Effector CD8-positive, alpha-beta T cell (primary cell): Measurements from ENCODE around the gene RNF208.
"Not testable (repeated sequence)": the region's sequence is repeated elsewhere in the genome, so short reads cannot be mapped to it uniquely, and the experiment has no call there.

Experiments
- DNase-seq: peaks from one replicate; lab custom pipeline; 2025; lab: John Stamatoyannopoulos, UW
- total RNA-seq, 4 experiments: gene quantifications; one replicate each; lab custom pipeline; 2026; lab: John Stamatoyannopoulos, UW

Gene RNF208
- 0 to 0.85 (median 0.46) reads per million in 4 experiments for total RNA-seq

GRCh38 chr9:137222190-137223077 is at the start of gene RNF208:
Gene RNF208 (minus strand): TSS chr9:137222240. CDS start chr9:137221212, 1,028 bp downstream.
- DNase-seq, result no peak

GRCh38 chr9:137271696-137272076 is 49.6 kb upstream of the RNF208 start:
- no peak for DNase-seq

GRCh38 chr9:137270929-137271695 is 49.1 kb upstream of the RNF208 start:
- DNase-seq, result no peak

- no peak for DNase-seq
Measured at GRCh38 chr9:137269231-137269772, 47.3 kb upstream of the RNF208 start.

GRCh38 chr9:137268538-137269201 is 46.6 kb upstream of the RNF208 start:
- no peak for DNase-seq

- no peak for DNase-seq
Measured at GRCh38 chr9:137267933-137268355, 45.9 kb upstream of the RNF208 start.

- no peak for DNase-seq
Measured at GRCh38 chr9:137266585-137267453, 44.8 kb upstream of the RNF208 start.

- no peak for DNase-seq
Measured at GRCh38 chr9:137266162-137266527, 44.1 kb upstream of the RNF208 start.

- DNase-seq, result no peak
Measured at GRCh38 chr9:137265496-137266161, 43.6 kb upstream of the RNF208 start.

- no peak for DNase-seq
Measured at GRCh38 chr9:137264067-137264466, 42.0 kb upstream of the RNF208 start.

GRCh38 chr9:137263506-137263905 is 41.5 kb upstream of the RNF208 start:
- no peak for DNase-seq

GRCh38 chr9:137262909-137263285 is 40.9 kb upstream of the RNF208 start:
- no peak for DNase-seq

- not testable (repeated sequence) for DNase-seq
Measured at GRCh38 chr9:137262173-137262908, 40.3 kb upstream of the RNF208 start.

- no peak for DNase-seq
Measured at GRCh38 chr9:137256856-137257255, 34.8 kb upstream of the RNF208 start.

- no peak for DNase-seq
Measured at GRCh38 chr9:137256362-137256761, 34.3 kb upstream of the RNF208 start.

- DNase-seq, result no peak
Measured at GRCh38 chr9:137255448-137256114, 33.5 kb upstream of the RNF208 start.

GRCh38 chr9:137254624-137255447 is 32.8 kb upstream of the RNF208 start, which contains the start of gene NELFB:
Gene NELFB (plus strand): TSS chr9:137255327.
- peak; percentile 93 for DNase-seq
